Endothelial cell (in vitro differentiated cells): Measurements from ENCODE around the gene RNF26. TPM values are rescaled to one million over a fixed set of nuclear protein-coding genes. Genes with fewer than 3 reads are reported as not detected.

Source experiments
- DNase-seq: peaks from one replicate; pipeline ENCODE4 v3.0.0; 2021; ENCODE audit warnings: low spot score
- H3K27ac Mint-ChIP-seq: one replicate; pipeline ENCODE4 v1.8.0; 2021; ENCODE audit warnings: mixed read lengths, inconsistent platforms; ENCODE audit not compliant: unreplicated experiment
- H3K27me3 Mint-ChIP-seq: one replicate; pipeline ENCODE4 v1.8.0; 2021; ENCODE audit warnings: mild to moderate bottlenecking, moderate library complexity, mixed read lengths, inconsistent platforms; ENCODE audit not compliant: unreplicated experiment
- H3K36me3 Mint-ChIP-seq: one replicate; pipeline ENCODE4 v1.8.0; 2021; ENCODE audit warnings: mild to moderate bottlenecking, low read depth, mixed read lengths, inconsistent platforms; ENCODE audit not compliant: unreplicated experiment
- H3K4me1 Mint-ChIP-seq: one replicate; pipeline ENCODE4 v1.8.0; 2021; ENCODE audit warnings: mild to moderate bottlenecking, mixed read lengths, inconsistent platforms; ENCODE audit not compliant: unreplicated experiment
- H3K4me3 Mint-ChIP-seq: one replicate; pipeline ENCODE4 v1.8.0; 2021; ENCODE audit warnings: mild to moderate bottlenecking, mixed read lengths, inconsistent platforms; ENCODE audit not compliant: unreplicated experiment
- H3K9me3 Mint-ChIP-seq: one replicate; pipeline ENCODE4 v1.8.0; 2021; ENCODE audit warnings: mixed read lengths, inconsistent platforms; ENCODE audit not compliant: unreplicated experiment
- total RNA-seq: library from RNA; stranded (reverse); fragmentation: NEBNext Ultra II Directional; extraction: Animal tissue kit (Norgen Biotek cat#: 25700); gene quantifications from one replicate; pipeline ENCODE4 v1.2.1, GENCODE V29; 2021; ENCODE audit not compliant: unreplicated experiment
- TF ChIP-seq, protein P1 (sequence below): fragments of 200-600 bp; sonication (generic); IDR thresholded peaks from one replicate; pipeline ENCODE4 v1.5.0; 2021; ENCODE audit warnings: antibody characterized with exemption; ENCODE audit not compliant: unreplicated experiment

Gene RNF26
- total RNA-seq, 1 donor from 2014 or later = 31.5 TPM

DNA sequence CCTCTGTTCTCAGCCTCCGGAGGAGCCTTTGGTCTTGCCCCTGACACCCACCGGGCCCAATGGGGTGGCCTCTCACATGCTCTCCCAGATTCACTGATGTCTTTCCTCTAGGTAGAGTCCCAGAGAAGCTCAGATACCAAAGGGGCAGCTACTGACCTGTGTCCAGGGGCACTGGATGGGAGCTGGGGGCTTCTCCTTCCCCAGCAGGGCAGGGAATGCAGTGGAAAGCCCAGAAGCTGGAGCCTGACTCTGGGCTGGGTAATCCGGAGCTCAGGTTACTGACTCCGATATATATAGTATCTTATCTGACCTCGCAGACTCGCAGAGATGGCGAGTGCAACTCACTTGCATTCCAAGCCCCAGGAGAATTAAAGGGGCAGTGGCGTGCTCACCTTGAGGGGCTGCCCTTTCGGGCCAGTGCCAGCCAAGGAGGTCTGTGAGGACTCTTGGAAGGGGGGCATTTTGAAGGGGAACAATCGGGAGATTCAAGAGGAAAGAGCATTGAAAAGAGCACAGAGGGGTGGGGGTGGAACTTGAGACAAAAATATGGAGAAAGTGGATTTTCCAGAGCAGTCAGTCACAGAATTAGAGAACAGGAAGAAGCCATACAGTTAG, 44.6 kb downstream of the RNF26 start:
- no peaks in the 10 kb centered on the region for H3K36me3 Mint-ChIP-seq
- TF ChIP-seq, protein P1, sequence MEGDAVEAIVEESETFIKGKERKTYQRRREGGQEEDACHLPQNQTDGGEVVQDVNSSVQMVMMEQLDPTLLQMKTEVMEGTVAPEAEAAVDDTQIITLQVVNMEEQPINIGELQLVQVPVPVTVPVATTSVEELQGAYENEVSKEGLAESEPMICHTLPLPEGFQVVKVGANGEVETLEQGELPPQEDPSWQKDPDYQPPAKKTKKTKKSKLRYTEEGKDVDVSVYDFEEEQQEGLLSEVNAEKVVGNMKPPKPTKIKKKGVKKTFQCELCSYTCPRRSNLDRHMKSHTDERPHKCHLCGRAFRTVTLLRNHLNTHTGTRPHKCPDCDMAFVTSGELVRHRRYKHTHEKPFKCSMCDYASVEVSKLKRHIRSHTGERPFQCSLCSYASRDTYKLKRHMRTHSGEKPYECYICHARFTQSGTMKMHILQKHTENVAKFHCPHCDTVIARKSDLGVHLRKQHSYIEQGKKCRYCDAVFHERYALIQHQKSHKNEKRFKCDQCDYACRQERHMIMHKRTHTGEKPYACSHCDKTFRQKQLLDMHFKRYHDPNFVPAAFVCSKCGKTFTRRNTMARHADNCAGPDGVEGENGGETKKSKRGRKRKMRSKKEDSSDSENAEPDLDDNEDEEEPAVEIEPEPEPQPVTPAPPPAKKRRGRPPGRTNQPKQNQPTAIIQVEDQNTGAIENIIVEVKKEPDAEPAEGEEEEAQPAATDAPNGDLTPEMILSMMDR = no peak
- H3K4me3 Mint-ChIP-seq = no peak overlapping the region
- DNase-seq = no peak
- peaks cover 3% of the 10 kb centered on the region for H3K27me3 Mint-ChIP-seq
- peaks cover 15% of the 10 kb centered on the region for H3K4me1 Mint-ChIP-seq
- H3K9me3 Mint-ChIP-seq = no peaks in the 10 kb centered on the region
- H3K27ac Mint-ChIP-seq = no peak overlapping the region

DNA sequence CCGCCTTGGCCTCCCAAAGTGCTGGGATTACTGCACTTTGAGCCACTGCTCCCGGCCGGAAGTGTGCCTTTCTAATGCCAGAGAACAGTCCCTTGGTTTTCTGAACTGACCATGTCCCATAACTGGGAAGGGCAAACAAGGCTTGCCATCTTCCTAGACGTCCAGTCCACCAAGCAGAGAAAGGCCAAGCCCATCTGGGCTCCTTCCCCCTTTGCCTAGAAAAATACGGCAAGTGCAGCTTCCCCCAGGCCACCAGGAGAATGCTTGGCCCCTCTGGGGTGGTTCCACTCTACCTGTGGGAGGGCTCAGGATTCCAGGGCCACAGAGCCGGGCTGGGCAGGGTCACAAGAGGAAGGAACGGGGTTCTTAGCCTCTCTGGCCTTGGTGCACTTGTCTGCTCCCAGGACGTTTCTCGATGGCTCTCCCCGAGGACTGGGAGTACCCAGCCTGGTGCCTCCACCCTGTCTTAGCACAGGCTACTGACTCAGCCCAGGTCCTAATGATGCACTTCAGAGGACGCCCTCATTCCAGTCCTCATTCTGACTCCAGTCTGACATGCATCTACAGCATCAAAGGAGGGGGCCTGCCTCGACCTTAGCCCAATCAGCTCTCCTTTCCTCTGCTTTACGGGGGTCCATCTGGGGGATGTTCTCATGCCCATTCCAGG, 46.0 kb downstream of the RNF26 start:
- TF ChIP-seq, protein P1 = no peak
- no peak overlapping the region for H3K27ac Mint-ChIP-seq
- peaks cover 15% of the 10 kb centered on the region for H3K4me1 Mint-ChIP-seq
- no peaks in the 10 kb centered on the region for H3K36me3 Mint-ChIP-seq
- DNase-seq = no peak
- H3K4me3 Mint-ChIP-seq = no peak overlapping the region
- no peaks in the 10 kb centered on the region for H3K9me3 Mint-ChIP-seq
- peaks cover 3% of the 10 kb centered on the region for H3K27me3 Mint-ChIP-seq

DNA sequence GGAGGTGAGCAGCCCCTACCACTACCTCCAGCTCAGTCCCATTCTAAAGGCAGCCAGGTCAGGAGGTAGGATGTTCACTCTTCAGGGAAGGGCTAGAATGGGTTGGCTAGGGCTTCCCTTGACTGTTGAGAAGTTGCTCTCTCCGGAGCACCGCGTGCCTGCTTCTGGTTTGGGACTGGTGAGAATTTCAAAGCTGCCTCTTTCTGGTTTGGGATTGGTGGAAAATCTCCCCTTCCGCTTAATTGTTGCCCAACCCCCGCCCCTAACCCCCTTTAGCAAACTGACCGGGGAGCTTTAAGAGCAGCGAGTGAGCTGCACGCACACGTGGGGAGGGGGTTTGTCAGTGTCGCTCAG, 46.5 kb downstream of the RNF26 start:
- no peak for DNase-seq
- H3K27ac Mint-ChIP-seq = peak overlapping the region; percentile 20

DNA sequence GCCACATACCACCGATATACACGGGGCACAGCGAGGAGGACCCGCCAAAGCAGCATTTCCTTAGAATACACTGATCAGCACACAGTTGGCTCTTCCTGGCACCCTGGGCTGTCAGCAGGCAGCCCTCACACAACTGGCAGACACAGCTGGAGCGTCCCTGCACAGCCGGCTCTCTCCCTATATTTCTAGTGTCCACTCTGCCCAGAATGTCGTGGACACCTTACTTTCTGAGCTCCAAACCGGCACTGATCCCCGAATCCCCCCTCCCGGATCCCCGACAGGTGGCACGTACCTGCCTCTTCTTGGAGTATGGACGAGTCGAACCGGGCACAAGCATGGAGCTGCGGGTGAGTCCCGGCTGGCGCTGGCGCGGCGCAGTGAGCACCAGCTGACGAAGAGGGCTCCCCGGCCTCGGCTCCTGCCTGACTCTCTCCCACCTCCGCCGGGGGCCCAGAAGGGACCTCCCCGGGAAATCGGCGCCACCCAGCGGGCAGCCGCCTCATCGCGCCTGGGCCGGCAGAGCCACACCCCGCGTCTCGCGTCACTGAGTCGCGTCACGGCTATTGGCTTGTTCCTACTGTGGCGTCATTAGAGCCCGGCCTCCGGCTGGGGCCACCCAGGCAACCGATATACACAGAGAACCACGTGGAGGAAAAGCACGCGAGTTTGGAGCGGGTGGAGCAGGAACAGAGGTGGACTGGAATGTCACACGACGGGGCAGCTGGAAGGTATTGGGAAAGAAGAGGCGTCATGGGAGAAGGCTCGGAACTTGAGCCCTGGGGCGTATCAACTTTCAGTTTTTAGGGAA, 47.1 kb downstream of the RNF26 start, which contains the start of gene USP2:
TSS of gene USP2 (minus strand) at position 510 of the 808 bp plus-strand sequence. CDS start 8,210 bp downstream, outside the sequence.
- Mint-ChIP-seq H3K9me3 (no peaks in the 10 kb centered on the region), H3K4me3 (no peak within 1 kb of the TSS), H3K4me1 (peaks cover 15% of the 10 kb centered on the region), H3K36me3 (no peaks in the 10 kb centered on the region), H3K27ac (peak within 1 kb of the TSS; percentile 20), H3K27me3 (peaks cover 3% of the 10 kb centered on the region)
- peak; percentile 100 for DNase-seq
- TF ChIP-seq, protein P1 = peak; percentile 91

More for the DNA sequence above, 46.5 kb downstream of the RNF26 start:
- Mint-ChIP-seq H3K27me3 (peaks cover 3% of the 10 kb centered on the region), H3K9me3 (no peaks in the 10 kb centered on the region), H3K36me3 (no peaks in the 10 kb centered on the region), H3K4me3 (no peak overlapping the region), H3K4me1 (peaks cover 15% of the 10 kb centered on the region)
- TF ChIP-seq, protein P1 = no peak
